HepG2 (cell line): ENCODE data around the gene RPS6KA2. TPM values are rescaled to one million over a fixed set of nuclear protein-coding genes. Genes with fewer than 3 reads are reported as not detected.

Experiments
- AHR ChIP-seq: IDR thresholded peaks from 2 replicates; pipeline ENCODE4 v1.6.1; 2018; ENCODE audit warnings: missing genetic modification reagents, missing compliant biosample characterization
- ERF ChIP-seq: IDR thresholded peaks from 2 replicates; pipeline ENCODE4 v1.6.1; 2018; ENCODE audit warnings: missing biosample characterization, missing genetic modification reagents
- IKZF5 ChIP-seq: IDR thresholded peaks from 2 replicates; pipeline ENCODE4 v1.6.1; 2018; ENCODE audit warnings: missing genetic modification reagents, mild to moderate bottlenecking, missing compliant biosample characterization
- NR2F2 ChIP-seq: IDR thresholded peaks from 2 replicates; pipeline ENCODE4 v1.6.1; 2012; ENCODE audit warnings: low read depth, inconsistent platforms, borderline replicate concordance
- SKI ChIP-seq: fragments of 450-650 bp; IDR thresholded peaks from one replicate; pipeline ENCODE4 v1.6.1; 2018; ENCODE audit warnings: mild to moderate bottlenecking; ENCODE audit not compliant: partially characterized antibody
- SMARCE1 ChIP-seq: fragments of 450-650 bp; IDR thresholded peaks from 2 replicates; pipeline ENCODE4 v1.6.1; 2017; ENCODE audit warnings: borderline replicate concordance
- THYN1 ChIP-seq: sonication (generic); formaldehyde crosslinking; IDR thresholded peaks from 2 replicates; pipeline ENCODE4 v1.8.1; 2023; ENCODE audit warnings: low read depth, mild to moderate bottlenecking, moderate library complexity, missing genetic modification reagents, borderline replicate concordance
- TIGD3 ChIP-seq: sonication (generic); formaldehyde crosslinking; IDR thresholded peaks from 2 replicates; pipeline ENCODE4 v1.5.1; 2020; ENCODE audit warnings: mild to moderate bottlenecking, missing genetic modification reagents, borderline replicate concordance
- ZMAT5 ChIP-seq: sonication (generic); formaldehyde crosslinking; IDR thresholded peaks from 2 replicates; pipeline ENCODE4 v1.5.0; 2020; ENCODE audit warnings: mild to moderate bottlenecking, low read depth, missing genetic modification reagents, borderline replicate concordance
- ZNF143 ChIP-seq: sonication (generic); formaldehyde crosslinking; IDR thresholded peaks from 2 replicates; pipeline ENCODE4 v1.4.0; 2020; ENCODE audit warnings: missing genetic modification reagents
- ZNF512 ChIP-seq: sonication (generic); formaldehyde crosslinking; IDR thresholded peaks from 2 replicates; pipeline ENCODE4 v1.4.0; 2020; ENCODE audit warnings: mild to moderate bottlenecking, missing genetic modification reagents
- ZNF605 ChIP-seq: sonication (generic); formaldehyde crosslinking; IDR thresholded peaks from 2 replicates; pipeline ENCODE4 v1.8.0; 2022; ENCODE audit warnings: mild to moderate bottlenecking, missing genetic modification reagents
- polyA plus RNA-seq, 8 experiments: library from polyadenylated mRNA; depleted of rRNA in 3 of 8; stranded (reverse) in 7 of 8; unstranded in 1 of 8; fragments of >200 nt; fragmentation: Illumina TruSeq in 4 of 8; extraction: Trizol in 4 of 8; gene quantifications; 2 replicates each; pipeline versions ENCODE4 v1.2.1 to v1.2.3, GENCODE V29; 2011 to 2016; ENCODE audit warnings: low read depth in 4 of 8, missing spikeins in 1 of 8, mixed read lengths in 1 of 8; ENCODE audit not compliant: insufficient read depth in 1 of 8
- total RNA-seq, 5 experiments: library from RNA; depleted of rRNA; stranded (reverse); fragments of >200 nt; fragmentation: Illumina TruSeq; extraction: Trizol; gene quantifications; 2 replicates each; pipeline ENCODE4 v1.2.3, GENCODE V29; 2016; ENCODE audit warnings: low read depth in 1 of 5
- TF ChIP-seq, protein P1 (sequence below), 2 experiments: sonication (generic) in 1 of 2; formaldehyde crosslinking in 1 of 2; IDR thresholded peaks; 2 replicates each; pipeline versions ENCODE4 v1.4.0 to v1.6.1; 2018 to 2020; ENCODE audit warnings: missing genetic modification reagents in 2 of 2, borderline replicate concordance in 1 of 2, low read depth in 1 of 2, mild to moderate bottlenecking in 1 of 2, missing biosample characterization in 1 of 2
- TF ChIP-seq, protein P2 (sequence below): sonication (generic); formaldehyde crosslinking; IDR thresholded peaks from 2 replicates; pipeline ENCODE4 v1.5.1; 2020; ENCODE audit warnings: missing genetic modification reagents, mild to moderate bottlenecking, borderline replicate concordance
- TF ChIP-seq, protein P3 (sequence below): sonication (generic); formaldehyde crosslinking; IDR thresholded peaks from 2 replicates; pipeline ENCODE4 v1.4.0; 2020; ENCODE audit warnings: missing genetic modification reagents

The RPS6KA2 gene
- total and polyA plus RNA-seq, 2 of the 13 experiments (the other 11 are each of a cell fraction or from before 2014, with no cell fraction given) = 0.22 to 0.38 TPM

GRCh38 chr6:166382933-166383801 lies 243.9 kb downstream of the RPS6KA2 start, which contains the start of gene MPC1 (continued):
- TF ChIP-seq, protein P1, sequence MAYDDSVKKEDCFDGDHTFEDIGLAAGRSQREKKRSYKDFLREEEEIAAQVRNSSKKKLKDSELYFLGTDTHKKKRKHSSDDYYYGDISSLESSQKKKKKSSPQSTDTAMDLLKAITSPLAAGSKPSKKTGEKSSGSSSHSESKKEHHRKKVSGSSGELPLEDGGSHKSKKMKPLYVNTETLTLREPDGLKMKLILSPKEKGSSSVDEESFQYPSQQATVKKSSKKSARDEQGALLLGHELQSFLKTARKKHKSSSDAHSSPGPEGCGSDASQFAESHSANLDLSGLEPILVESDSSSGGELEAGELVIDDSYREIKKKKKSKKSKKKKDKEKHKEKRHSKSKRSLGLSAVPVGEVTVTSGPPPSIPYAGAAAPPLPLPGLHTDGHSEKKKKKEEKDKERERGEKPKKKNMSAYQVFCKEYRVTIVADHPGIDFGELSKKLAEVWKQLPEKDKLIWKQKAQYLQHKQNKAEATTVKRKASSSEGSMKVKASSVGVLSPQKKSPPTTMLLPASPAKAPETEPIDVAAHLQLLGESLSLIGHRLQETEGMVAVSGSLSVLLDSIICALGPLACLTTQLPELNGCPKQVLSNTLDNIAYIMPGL (CRISPR knock-in tag; IDR thresholded peaks at IDR 0.05; ENCODE audit: borderline replicate concordance in 1 of 2, low read depth in 1 of 2) = peak in 1 of 2 experiments; percentile 83; a peak in 3 of 4 replicates
- TF ChIP-seq IKZF5 (CRISPR knock-in tag) (no peak; the same call in none of the 2 replicates), SKI (peak; percentile 74), TIGD3 (CRISPR knock-in tag) (no peak), ZNF512 (CRISPR knock-in tag) (no peak), NR2F2 (0 out of 2 replicates have a peak, but pooled peaks have one; percentile 16), ERF (no peak; the same call in 1 of the 2 replicates), AHR (no peak; the same call in 1 of the 2 replicates), SMARCE1 (no peak), ZMAT5 (CRISPR knock-in tag) (no peak), THYN1 (no peak), ZNF605 (CRISPR knock-in tag) (peak; percentile 64; the same call in 1 of the 2 replicates), ZNF143 (CRISPR knock-in tag) (peak; percentile 27; the same call in 1 of the 2 replicates)
- TF ChIP-seq, protein P2, sequence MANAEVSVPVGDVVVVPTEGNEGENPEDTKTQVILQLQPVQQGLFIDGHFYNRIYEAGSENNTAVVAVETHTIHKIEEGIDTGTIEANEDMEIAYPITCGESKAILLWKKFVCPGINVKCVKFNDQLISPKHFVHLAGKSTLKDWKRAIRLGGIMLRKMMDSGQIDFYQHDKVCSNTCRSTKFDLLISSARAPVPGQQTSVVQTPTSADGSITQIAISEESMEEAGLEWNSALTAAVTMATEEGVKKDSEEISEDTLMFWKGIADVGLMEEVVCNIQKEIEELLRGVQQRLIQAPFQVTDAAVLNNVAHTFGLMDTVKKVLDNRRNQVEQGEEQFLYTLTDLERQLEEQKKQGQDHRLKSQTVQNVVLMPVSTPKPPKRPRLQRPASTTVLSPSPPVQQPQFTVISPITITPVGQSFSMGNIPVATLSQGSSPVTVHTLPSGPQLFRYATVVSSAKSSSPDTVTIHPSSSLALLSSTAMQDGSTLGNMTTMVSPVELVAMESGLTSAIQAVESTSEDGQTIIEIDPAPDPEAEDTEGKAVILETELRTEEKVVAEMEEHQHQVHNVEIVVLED (CRISPR knock-in tag) = peak; percentile 98
- TF ChIP-seq, protein P3, sequence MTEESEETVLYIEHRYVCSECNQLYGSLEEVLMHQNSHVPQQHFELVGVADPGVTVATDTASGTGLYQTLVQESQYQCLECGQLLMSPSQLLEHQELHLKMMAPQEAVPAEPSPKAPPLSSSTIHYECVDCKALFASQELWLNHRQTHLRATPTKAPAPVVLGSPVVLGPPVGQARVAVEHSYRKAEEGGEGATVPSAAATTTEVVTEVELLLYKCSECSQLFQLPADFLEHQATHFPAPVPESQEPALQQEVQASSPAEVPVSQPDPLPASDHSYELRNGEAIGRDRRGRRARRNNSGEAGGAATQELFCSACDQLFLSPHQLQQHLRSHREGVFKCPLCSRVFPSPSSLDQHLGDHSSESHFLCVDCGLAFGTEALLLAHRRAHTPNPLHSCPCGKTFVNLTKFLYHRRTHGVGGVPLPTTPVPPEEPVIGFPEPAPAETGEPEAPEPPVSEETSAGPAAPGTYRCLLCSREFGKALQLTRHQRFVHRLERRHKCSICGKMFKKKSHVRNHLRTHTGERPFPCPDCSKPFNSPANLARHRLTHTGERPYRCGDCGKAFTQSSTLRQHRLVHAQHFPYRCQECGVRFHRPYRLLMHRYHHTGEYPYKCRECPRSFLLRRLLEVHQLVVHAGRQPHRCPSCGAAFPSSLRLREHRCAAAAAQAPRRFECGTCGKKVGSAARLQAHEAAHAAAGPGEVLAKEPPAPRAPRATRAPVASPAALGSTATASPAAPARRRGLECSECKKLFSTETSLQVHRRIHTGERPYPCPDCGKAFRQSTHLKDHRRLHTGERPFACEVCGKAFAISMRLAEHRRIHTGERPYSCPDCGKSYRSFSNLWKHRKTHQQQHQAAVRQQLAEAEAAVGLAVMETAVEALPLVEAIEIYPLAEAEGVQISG = peak; percentile 91
